SK-N-MC (cell line): ENCODE data around the gene SLC39A9.

Experiments
- EZH2 ChIP-seq: fragments of 200-600 bp; sonication (generic); IDR thresholded peaks from one replicate; pipeline ENCODE4 v1.6.1; 2017; ENCODE audit warnings: antibody characterized with exemption
- FOXP2 ChIP-seq: optimal IDR thresholded peaks from 2 replicates; pipeline ENCODE3; 2011; ENCODE audit warnings: mild to moderate bottlenecking, moderate library complexity; ENCODE audit not compliant: insufficient read depth; ENCODE audit errors: extremely low read length, control extremely low read depth
- POLR2AphosphoS5 ChIP-seq: IDR thresholded peaks from 2 replicates; pipeline ENCODE4 v1.6.1; 2012; ENCODE audit warnings: mild to moderate bottlenecking, low read depth, low read length, borderline replicate concordance

DNA sequence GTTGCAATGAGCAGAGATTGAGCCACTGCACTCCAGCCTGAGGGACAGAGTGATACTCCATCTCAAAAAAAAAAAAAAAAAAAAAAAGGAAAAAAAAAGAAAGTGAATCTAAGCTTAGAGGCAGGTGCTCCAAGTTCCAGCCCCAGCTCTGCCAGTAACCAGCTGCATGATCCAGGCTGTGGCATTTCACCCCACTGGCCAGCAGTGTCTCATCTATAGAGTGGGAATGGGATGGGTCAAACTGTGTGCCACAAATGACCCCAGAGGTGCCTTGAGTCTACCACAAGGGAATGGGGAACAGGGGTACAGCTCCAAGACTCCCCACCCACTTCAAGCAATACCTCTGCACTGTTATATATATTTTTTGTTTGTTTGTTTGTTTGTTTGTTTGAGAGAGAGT, 91.0 kb downstream of the SLC39A9 start:
- TF ChIP-seq EZH2 (no peak), POLR2AphosphoS5 (no peak), FOXP2 (no peak)
